ENCODE measurements around the gene CNDP2.

DNA sequence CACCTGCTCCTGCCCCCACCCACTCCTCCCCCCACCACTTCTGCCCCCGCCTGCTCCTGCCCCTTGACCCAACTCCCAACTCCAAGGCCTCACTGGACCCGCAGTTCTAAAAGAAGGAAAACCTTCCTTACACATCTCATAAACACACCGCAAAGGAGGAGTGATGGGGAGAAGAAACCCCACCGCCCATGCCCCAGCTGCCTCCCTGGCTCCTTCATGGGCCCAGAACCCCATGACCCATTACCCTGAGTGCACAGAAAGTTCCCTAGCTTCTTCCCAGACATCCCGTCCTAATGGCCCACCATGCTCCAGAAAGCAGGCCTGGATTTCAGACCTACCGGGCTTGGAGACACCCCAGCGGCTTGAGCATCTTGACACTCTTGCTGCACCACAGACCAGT lies 17.8 kb upstream of the CNDP2 start:
- TF ChIP-seq, protein P1, sequence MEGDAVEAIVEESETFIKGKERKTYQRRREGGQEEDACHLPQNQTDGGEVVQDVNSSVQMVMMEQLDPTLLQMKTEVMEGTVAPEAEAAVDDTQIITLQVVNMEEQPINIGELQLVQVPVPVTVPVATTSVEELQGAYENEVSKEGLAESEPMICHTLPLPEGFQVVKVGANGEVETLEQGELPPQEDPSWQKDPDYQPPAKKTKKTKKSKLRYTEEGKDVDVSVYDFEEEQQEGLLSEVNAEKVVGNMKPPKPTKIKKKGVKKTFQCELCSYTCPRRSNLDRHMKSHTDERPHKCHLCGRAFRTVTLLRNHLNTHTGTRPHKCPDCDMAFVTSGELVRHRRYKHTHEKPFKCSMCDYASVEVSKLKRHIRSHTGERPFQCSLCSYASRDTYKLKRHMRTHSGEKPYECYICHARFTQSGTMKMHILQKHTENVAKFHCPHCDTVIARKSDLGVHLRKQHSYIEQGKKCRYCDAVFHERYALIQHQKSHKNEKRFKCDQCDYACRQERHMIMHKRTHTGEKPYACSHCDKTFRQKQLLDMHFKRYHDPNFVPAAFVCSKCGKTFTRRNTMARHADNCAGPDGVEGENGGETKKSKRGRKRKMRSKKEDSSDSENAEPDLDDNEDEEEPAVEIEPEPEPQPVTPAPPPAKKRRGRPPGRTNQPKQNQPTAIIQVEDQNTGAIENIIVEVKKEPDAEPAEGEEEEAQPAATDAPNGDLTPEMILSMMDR (IDR thresholded peaks at IDR 0.05), result no peak
- TF ChIP-seq POLR2A (IDR thresholded peaks at IDR 0.05), result no peak

Data from adrenal gland (tissue), 5 donors.